HFFc6 (cell line): ENCODE results near the gene SEPTIN5. TPM values are rescaled to one million over a fixed set of nuclear protein-coding genes. Genes with fewer than 3 reads are reported as not detected.

Experiments used
- DNase-seq: peaks from one replicate; pipeline ENCODE4 v3.0.0-alpha.2; 2018
- H3K27ac Mint-ChIP-seq: 2 replicates; pipeline ENCODE4 v1.8.0; 2020; ENCODE audit warnings: mild to moderate bottlenecking, mixed read lengths
- H3K27me3 Mint-ChIP-seq: 2 replicates; pipeline ENCODE4 v1.8.0; 2021; ENCODE audit warnings: mild to moderate bottlenecking, moderate library complexity, mixed read lengths; ENCODE audit not compliant: insufficient read depth
- H3K36me3 Mint-ChIP-seq: 2 replicates; pipeline ENCODE4 v1.8.0; 2021; ENCODE audit warnings: low read depth, mixed read lengths
- H3K4me1 Mint-ChIP-seq: 2 replicates; pipeline ENCODE4 v1.8.0; 2020; ENCODE audit warnings: low read depth, mixed read lengths
- H3K4me3 Mint-ChIP-seq: 2 replicates; pipeline ENCODE4 v1.8.0; 2020; ENCODE audit warnings: mild to moderate bottlenecking, moderate library complexity, mixed read lengths
- H3K9me3 Mint-ChIP-seq: 2 replicates; pipeline ENCODE4 v1.8.0; 2020; ENCODE audit warnings: mild to moderate bottlenecking, mixed read lengths
- total RNA-seq, 6 experiments: library from RNA; stranded (reverse); fragmentation: NEBNext Ultra II Directional; extraction: Animal tissue kit (Norgen Biotek cat#: 25700); gene quantifications; 2 replicates in 1 of 6; 3 replicates in 5 of 6; pipeline ENCODE4 v1.2.3, GENCODE V29; 2021
- TF ChIP-seq, protein P1 (sequence below): fragments of 200-600 bp; sonication (generic); IDR thresholded peaks from 2 replicates; pipeline ENCODE4 v1.5.0; 2021; ENCODE audit warnings: antibody characterized with exemption, mild to moderate bottlenecking

The SEPTIN5 gene
- total RNA-seq, 6 experiments from 2014 or later, result 4.9 to 13.7 (median 6.5) TPM

DNA sequence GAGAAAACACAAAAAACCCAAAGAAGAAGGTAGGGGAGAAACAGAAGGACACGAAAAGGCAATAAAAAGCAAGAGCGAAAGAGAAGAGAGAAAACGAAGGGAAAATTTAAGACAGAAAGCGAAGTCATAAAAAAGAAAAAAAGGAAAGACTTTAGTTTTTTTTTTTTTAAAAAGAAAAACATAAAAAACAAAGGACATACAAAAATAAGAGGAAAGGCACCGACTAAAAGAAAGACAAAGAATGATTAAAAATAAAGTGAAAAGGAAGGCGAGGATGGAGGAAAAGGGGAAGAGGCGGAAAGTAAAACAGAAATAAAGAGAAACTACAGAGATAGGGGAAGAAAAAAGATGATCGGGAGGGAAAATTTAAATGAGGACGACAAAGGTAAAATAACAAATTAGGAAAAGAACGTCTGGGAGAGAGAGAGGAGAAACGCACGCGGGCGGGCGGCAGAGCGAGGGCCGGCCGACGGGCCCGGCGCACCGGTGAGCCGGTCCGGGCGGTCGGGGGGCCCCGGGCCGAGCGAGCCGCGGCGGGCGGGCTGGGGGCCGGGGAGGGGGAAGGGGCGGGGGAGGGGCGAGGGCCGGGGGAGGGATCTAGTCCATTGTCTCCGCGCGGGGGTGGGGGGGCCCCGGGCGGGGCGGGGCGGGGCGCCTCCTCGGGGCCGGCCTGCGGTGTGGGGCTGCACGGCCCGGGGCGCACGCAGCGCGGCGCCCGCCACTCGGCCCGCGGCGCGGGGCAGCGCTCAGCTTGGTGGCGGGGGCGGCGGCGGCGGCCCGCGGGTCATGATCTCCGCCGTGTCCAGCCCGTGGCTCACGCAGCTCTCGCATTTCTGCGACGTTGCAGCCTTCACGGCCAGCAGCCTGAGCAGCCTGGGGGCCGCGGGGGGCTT is 46.0 kb downstream of the SEPTIN5 start, which contains the start of gene TBX1:
TSS of gene TBX1 (plus strand) at position 721 of the 893 bp plus-strand sequence. CDS start at position 787, 66 bp downstream.
- peaks cover 12% of the 10 kb centered on the region for H3K4me1 Mint-ChIP-seq
- peaks cover 37% of the 10 kb centered on the region for H3K27me3 Mint-ChIP-seq
- H3K36me3 Mint-ChIP-seq, result no peaks in the 10 kb centered on the region; the same call in 1 of the 2 replicates
- TF ChIP-seq, protein P1, sequence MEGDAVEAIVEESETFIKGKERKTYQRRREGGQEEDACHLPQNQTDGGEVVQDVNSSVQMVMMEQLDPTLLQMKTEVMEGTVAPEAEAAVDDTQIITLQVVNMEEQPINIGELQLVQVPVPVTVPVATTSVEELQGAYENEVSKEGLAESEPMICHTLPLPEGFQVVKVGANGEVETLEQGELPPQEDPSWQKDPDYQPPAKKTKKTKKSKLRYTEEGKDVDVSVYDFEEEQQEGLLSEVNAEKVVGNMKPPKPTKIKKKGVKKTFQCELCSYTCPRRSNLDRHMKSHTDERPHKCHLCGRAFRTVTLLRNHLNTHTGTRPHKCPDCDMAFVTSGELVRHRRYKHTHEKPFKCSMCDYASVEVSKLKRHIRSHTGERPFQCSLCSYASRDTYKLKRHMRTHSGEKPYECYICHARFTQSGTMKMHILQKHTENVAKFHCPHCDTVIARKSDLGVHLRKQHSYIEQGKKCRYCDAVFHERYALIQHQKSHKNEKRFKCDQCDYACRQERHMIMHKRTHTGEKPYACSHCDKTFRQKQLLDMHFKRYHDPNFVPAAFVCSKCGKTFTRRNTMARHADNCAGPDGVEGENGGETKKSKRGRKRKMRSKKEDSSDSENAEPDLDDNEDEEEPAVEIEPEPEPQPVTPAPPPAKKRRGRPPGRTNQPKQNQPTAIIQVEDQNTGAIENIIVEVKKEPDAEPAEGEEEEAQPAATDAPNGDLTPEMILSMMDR, result no peak
- no peaks in the 10 kb centered on the region for H3K9me3 Mint-ChIP-seq
- no peak for DNase-seq
- peak within 1 kb of the TSS; percentile 87 for H3K4me3 Mint-ChIP-seq
- H3K27ac Mint-ChIP-seq, result no peak within 1 kb of the TSS

DNA sequence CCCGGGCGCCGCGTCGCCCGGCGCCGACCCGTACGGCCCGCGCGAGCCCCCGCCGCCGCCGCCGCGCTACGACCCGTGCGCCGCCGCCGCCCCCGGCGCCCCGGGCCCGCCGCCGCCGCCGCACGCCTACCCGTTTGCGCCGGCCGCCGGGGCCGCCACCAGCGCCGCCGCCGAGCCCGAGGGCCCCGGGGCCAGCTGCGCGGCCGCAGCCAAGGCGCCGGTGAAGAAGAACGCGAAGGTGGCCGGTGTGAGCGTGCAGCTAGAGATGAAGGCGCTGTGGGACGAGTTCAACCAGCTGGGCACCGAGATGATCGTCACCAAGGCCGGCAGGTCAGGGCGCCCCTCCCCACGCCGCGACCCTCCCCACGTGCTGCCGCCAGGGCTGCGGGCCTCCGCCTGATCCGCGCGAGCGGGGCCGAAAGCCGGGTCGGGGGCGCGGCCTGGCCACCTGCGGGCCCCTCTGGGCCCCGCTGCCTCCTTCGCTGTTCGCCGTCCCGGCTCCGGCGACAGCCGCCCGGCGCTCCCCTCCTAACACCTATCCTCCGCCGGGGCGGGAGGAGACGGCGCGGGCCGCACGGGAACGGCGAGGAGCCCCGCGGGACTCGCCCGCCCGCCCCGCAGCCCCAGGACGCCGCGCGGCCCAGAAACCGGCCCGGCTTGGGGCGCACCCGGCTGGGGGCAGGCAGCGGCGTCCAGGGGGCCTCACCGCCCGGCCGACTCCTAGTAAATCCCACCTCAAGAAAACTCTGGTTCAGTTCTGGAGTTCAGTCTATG is 46.8 kb downstream of the SEPTIN5 start:
- peaks cover 34% of the 10 kb centered on the region for H3K27me3 Mint-ChIP-seq
- no peaks in the 10 kb centered on the region for H3K9me3 Mint-ChIP-seq
- DNase-seq, result no peak
- H3K27ac Mint-ChIP-seq, result no peak overlapping the region
- no peaks in the 10 kb centered on the region; the same call in 1 of the 2 replicates for H3K36me3 Mint-ChIP-seq
- peak overlapping the region; percentile 53; the same call in 1 of the 2 replicates for H3K4me3 Mint-ChIP-seq
- TF ChIP-seq, protein P1, result no peak
- peaks cover 12% of the 10 kb centered on the region for H3K4me1 Mint-ChIP-seq

- Mint-ChIP-seq H3K9me3 (no peaks in the 10 kb centered on the region), H3K4me3 (peak overlapping the region; percentile 53; the same call in 1 of the 2 replicates), H3K4me1 (peaks cover 12% of the 10 kb centered on the region), H3K36me3 (no peaks in the 10 kb centered on the region; the same call in 1 of the 2 replicates), H3K27me3 (peaks cover 32% of the 10 kb centered on the region), H3K27ac (no peak overlapping the region)
- TF ChIP-seq, protein P1, result no peak
- no peak for DNase-seq
These were observed 47.6 kb downstream of the SEPTIN5 start for GRCh38 chr22:19761725-19762567.

- peaks cover 27% of the 10 kb centered on the region for H3K27me3 Mint-ChIP-seq
- no peak overlapping the region for H3K27ac Mint-ChIP-seq
- H3K9me3 Mint-ChIP-seq, result no peaks in the 10 kb centered on the region
- H3K36me3 Mint-ChIP-seq, result no peaks in the 10 kb centered on the region; the same call in 1 of the 2 replicates
- DNase-seq, result no peak
- H3K4me1 Mint-ChIP-seq, result peaks cover 12% of the 10 kb centered on the region
- TF ChIP-seq, protein P1, result no peak
- no peak overlapping the region for H3K4me3 Mint-ChIP-seq
These were observed 48.5 kb downstream of the SEPTIN5 start for GRCh38 chr22:19762568-19763457.
